ENCODE results near the gene PCSK2.

PCSK2 gene

DNA sequence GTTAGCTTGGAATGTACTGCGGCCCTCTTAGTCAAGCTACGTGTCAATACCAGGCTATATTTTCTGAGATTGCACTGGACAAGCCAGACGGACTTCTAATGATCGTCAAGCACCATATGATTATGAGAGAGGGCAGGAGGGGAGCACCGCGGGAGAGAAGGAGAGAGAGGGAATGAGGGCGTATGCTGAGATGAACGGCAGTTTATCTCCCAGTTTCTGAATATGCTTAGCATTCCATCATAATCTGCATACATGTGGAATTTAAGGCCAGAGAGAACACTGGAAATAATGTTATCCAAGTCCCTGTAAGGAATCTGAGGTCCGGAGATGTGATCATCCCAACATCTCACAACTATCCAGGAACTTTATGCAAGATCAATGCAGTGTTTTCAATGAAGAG is 244.1 kb downstream of the PCSK2 start:
- TF ChIP-seq, protein P1, sequence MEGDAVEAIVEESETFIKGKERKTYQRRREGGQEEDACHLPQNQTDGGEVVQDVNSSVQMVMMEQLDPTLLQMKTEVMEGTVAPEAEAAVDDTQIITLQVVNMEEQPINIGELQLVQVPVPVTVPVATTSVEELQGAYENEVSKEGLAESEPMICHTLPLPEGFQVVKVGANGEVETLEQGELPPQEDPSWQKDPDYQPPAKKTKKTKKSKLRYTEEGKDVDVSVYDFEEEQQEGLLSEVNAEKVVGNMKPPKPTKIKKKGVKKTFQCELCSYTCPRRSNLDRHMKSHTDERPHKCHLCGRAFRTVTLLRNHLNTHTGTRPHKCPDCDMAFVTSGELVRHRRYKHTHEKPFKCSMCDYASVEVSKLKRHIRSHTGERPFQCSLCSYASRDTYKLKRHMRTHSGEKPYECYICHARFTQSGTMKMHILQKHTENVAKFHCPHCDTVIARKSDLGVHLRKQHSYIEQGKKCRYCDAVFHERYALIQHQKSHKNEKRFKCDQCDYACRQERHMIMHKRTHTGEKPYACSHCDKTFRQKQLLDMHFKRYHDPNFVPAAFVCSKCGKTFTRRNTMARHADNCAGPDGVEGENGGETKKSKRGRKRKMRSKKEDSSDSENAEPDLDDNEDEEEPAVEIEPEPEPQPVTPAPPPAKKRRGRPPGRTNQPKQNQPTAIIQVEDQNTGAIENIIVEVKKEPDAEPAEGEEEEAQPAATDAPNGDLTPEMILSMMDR (IDR thresholded peaks at IDR 0.05; ENCODE audit: poor library complexity, severe bottlenecking): no peak
- H3K9me3 ChIP-seq (ENCODE audit: severe bottlenecking): no peaks in the 10 kb centered on the region
- no peak for DNase-seq (ENCODE audit: low spot score)
- H3K4me1 ChIP-seq (ENCODE audit: insufficient read depth, poor library complexity, severe bottlenecking): no peaks in the 10 kb centered on the region
- H3K36me3 ChIP-seq (ENCODE audit: low read depth): no peaks in the 10 kb centered on the region
- no peaks in the 10 kb centered on the region for H3K27me3 ChIP-seq (ENCODE audit: insufficient read depth, poor library complexity, severe bottlenecking)
- no peak for ATAC-seq (ENCODE audit: low read depth)
- H3K27ac ChIP-seq (ENCODE audit: poor library complexity, severe bottlenecking): no peak overlapping the region
- no peak overlapping the region for H3K4me3 ChIP-seq (ENCODE audit: severe bottlenecking)

DNA sequence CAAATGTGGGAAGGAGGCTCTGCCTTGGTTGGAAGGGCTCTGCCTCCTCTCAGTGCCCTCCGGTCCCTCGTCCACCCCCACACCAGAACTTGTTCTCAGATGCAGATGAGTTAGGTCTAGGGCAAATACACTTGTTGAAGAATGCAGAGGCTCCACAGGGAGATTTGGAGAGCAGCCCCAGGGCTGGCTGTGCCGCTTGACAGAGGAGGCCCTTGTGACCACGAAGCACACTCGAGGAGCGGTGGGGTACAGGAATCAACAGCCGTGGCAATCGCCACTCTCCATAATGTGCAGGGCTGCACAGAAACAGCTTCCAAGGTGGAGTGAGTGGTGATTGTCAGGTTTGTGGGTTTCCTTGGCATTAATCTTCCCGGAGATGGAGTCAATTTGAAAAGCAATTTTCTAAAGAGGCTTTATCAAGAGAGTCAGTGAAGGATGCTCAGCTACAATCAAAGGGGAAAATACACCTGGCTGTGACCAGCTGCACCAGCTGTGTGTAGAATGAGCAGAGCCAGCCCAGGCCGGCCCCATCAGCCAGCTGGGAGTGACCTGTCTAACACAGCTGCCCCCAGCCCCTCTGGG is 244.9 kb downstream of the PCSK2 start:
- H3K4me3 ChIP-seq (ENCODE audit: severe bottlenecking): no peak overlapping the region
- DNase-seq (ENCODE audit: low spot score) (no peak), ATAC-seq (ENCODE audit: low read depth) (no peak)
- no peaks in the 10 kb centered on the region for H3K4me1 ChIP-seq (ENCODE audit: insufficient read depth, poor library complexity, severe bottlenecking)
- H3K36me3 ChIP-seq (ENCODE audit: low read depth): no peaks in the 10 kb centered on the region
- no peaks in the 10 kb centered on the region for H3K27me3 ChIP-seq (ENCODE audit: insufficient read depth, poor library complexity, severe bottlenecking)
- TF ChIP-seq, protein P1 (IDR thresholded peaks at IDR 0.05; ENCODE audit: poor library complexity, severe bottlenecking): no peak
- no peaks in the 10 kb centered on the region for H3K9me3 ChIP-seq (ENCODE audit: severe bottlenecking)
- H3K27ac ChIP-seq (ENCODE audit: poor library complexity, severe bottlenecking): no peak overlapping the region

DNA sequence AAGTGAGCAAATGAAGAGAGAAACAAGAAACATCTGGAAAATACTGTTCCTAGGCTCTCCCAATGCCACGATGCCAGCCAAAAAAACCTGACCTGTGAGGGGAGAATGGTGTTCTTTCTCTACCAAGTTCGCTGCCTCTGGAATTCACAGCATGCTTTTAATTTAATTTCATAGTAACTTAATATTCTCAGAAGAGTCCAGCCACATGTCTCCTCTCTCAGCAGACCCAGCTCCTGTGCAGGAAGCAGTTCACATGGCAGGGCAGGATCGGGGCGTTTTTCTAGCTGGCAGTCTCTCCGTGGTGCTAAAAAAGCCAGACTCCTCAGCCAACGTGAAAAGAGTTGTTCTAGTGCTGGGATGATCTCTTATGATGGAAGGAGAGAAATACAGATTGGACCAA is 246.8 kb downstream of the PCSK2 start:
- H3K36me3 ChIP-seq (ENCODE audit: low read depth): no peaks in the 10 kb centered on the region
- H3K9me3 ChIP-seq (ENCODE audit: severe bottlenecking): no peaks in the 10 kb centered on the region
- H3K27ac ChIP-seq (ENCODE audit: poor library complexity, severe bottlenecking): no peak overlapping the region
- TF ChIP-seq, protein P1 (IDR thresholded peaks at IDR 0.05; ENCODE audit: poor library complexity, severe bottlenecking): no peak
- ATAC-seq (ENCODE audit: low read depth): no peak
- no peaks in the 10 kb centered on the region for H3K4me1 ChIP-seq (ENCODE audit: insufficient read depth, poor library complexity, severe bottlenecking)
- no peaks in the 10 kb centered on the region for H3K27me3 ChIP-seq (ENCODE audit: insufficient read depth, poor library complexity, severe bottlenecking)
- DNase-seq (ENCODE audit: low spot score): no peak
- no peak overlapping the region for H3K4me3 ChIP-seq (ENCODE audit: severe bottlenecking)

DNA sequence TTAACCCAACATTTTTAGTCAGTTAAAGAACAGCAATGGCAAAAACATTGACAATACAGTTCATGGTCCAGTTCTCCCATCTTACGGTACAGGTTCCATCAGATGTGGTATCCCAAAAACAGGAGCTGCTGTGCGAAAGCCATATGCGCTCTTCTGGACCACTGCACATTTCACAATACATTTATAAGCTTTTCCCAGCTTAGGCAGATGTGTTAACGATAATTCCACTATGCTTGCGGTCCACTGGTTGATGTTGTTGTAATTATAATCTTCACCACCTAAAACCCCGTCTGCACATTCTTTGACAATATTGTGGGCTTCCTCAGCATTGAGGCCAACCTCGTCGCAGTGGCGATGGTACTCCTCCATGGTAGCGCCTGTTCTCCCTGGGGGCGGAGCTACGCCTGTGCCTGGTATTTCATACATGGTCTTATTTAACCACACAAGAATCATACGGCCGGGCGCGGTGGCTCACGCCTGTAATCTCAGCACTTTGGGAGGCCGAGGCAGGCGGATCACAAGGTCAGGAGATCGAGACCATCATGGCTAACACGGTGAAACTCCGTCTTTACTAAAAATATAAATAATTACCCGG is 252.3 kb downstream of the PCSK2 start:
- ATAC-seq (ENCODE audit: low read depth) (no peak), DNase-seq (ENCODE audit: low spot score) (no peak)
- no peaks in the 10 kb centered on the region for H3K27me3 ChIP-seq (ENCODE audit: insufficient read depth, poor library complexity, severe bottlenecking)
- H3K4me3 ChIP-seq (ENCODE audit: severe bottlenecking): no peak overlapping the region
- no peak overlapping the region for H3K27ac ChIP-seq (ENCODE audit: poor library complexity, severe bottlenecking)
- H3K36me3 ChIP-seq (ENCODE audit: low read depth): no peaks in the 10 kb centered on the region
- no peaks in the 10 kb centered on the region for H3K4me1 ChIP-seq (ENCODE audit: insufficient read depth, poor library complexity, severe bottlenecking)
- TF ChIP-seq, protein P1 (IDR thresholded peaks at IDR 0.05; ENCODE audit: poor library complexity, severe bottlenecking): no peak
- no peaks in the 10 kb centered on the region for H3K9me3 ChIP-seq (ENCODE audit: severe bottlenecking)

DNA sequence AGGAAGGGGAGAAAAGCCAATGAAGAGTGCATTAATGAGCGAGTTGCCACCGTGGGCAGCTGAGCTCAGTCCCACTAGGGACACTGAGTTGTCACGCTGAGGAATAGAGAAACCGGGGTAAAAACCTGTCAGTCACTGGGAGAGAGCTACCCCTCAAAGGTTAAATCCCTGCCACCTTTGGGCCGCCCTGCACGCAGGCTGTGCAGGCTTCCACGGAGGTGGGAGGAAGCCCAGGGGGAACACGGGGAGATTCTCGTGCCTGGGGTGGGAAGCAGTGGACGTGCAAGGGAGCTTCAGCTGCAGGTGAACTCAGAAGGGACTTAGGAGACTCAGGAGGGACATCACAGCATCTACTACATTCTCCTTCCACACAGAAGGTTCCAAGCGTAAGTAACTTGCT is 253.9 kb downstream of the PCSK2 start:
- ATAC-seq (ENCODE audit: low read depth) (no peak), DNase-seq (ENCODE audit: low spot score) (no peak)
- H3K36me3 ChIP-seq (ENCODE audit: low read depth): no peaks in the 10 kb centered on the region
- H3K27ac ChIP-seq (ENCODE audit: poor library complexity, severe bottlenecking): no peak overlapping the region
- no peaks in the 10 kb centered on the region for H3K27me3 ChIP-seq (ENCODE audit: insufficient read depth, poor library complexity, severe bottlenecking)
- TF ChIP-seq, protein P1 (IDR thresholded peaks at IDR 0.05; ENCODE audit: poor library complexity, severe bottlenecking): no peak
- H3K4me1 ChIP-seq (ENCODE audit: insufficient read depth, poor library complexity, severe bottlenecking): no peaks in the 10 kb centered on the region
- H3K4me3 ChIP-seq (ENCODE audit: severe bottlenecking): no peak overlapping the region
- H3K9me3 ChIP-seq (ENCODE audit: severe bottlenecking): no peaks in the 10 kb centered on the region
